HCT116 (cell line): ENCODE data around the gene STAMBP. TPM values are rescaled to one million over a fixed set of nuclear protein-coding genes. Genes with fewer than 3 reads are reported as not detected.

Source experiments
- ATAC-seq: fragments of 200-7000 bp; cut with Tn5 transposase; 2 replicates; pipeline ENCODE4 v1.9.1; 2020; ENCODE audit warnings: mild to moderate bottlenecking, moderate library complexity
- BruUV-seq: library from RNA; stranded (reverse); fragments of 400-500 nt; replicated peaks from 2 replicates; lab custom pipeline; 2021; lab: Mats Ljungman, UMichigan
- CTCF ChIA-PET: fragments of 300-600 bp; sonication (Branson Sonifier 250); formaldehyde crosslinking; loops from one replicate; lab custom pipeline; 2021; ENCODE audit warnings: antibody characterized with exemption; lab: Charles Lee
- POLR2A ChIA-PET: fragments of 300-600, 350-600 bp; sonication (Branson Sonifier 250); formaldehyde crosslinking; loops from one replicate; lab custom pipeline; 2021; ENCODE audit warnings: antibody characterized with exemption; lab: Charles Lee
- RAD21 ChIA-PET, 2 experiments: fragments of 300-600 bp; sonication (Branson Sonifier 250); formaldehyde crosslinking; loops; one replicate each; lab custom pipeline; 2023; ENCODE audit warnings: low total read pairs in 2 of 2; ENCODE audit not compliant: uncharacterized antibody in 2 of 2, unreplicated experiment in 2 of 2, low non-redundant PET in 1 of 2; lab: Charles Lee
- DNase-seq: peaks from one replicate; pipeline ENCODE4 v3.0.0-alpha.2; 2010; ENCODE audit warnings: low read depth, low spot score
- H2AFZ ChIP-seq: fragments of 200-600 bp; shearing (Covaris generic), sonication (generic); 2 replicates; pipeline ENCODE4 v1.6.1; 2017; ENCODE audit warnings: low read depth, mixed run types, mixed read lengths, antibody characterized with exemption, low read length; ENCODE audit not compliant: poor library complexity, severe bottlenecking
- H3K27ac ChIP-seq: 2 replicates; pipeline ENCODE4 v1.5.1; 2012; ENCODE audit warnings: low read depth, low read length
- H3K27me3 ChIP-seq: fragments of 200-600 bp; sonication (generic); 2 replicates; pipeline ENCODE4 v1.6.1; 2016; ENCODE audit warnings: mixed run types, low read length, mixed read lengths; ENCODE audit not compliant: insufficient read depth
- H3K36me3 ChIP-seq, 2 experiments: fragments of 200-500 bp in 1 of 2; fragments of 200-600 bp in 1 of 2; sonication (Bioruptor generic) in 1 of 2; sonication (generic) in 1 of 2; 2 replicates each; pipeline versions ENCODE4 v1.5.1 to v1.6.1; 2014 to 2016; ENCODE audit warnings: low read length in 2 of 2, inconsistent platforms in 1 of 2, mixed read lengths in 1 of 2, mixed run types in 1 of 2; ENCODE audit not compliant: insufficient read depth in 2 of 2, control insufficient read depth in 1 of 2
- H3K4me1 ChIP-seq, 2 experiments: fragments of 200-600 bp in 1 of 2; sonication (generic) in 1 of 2; 2 replicates each; pipeline versions ENCODE4 v1.5.1 to v1.6.1; 2012 to 2017; ENCODE audit warnings: low read length in 2 of 2, inconsistent platforms in 1 of 2, mild to moderate bottlenecking in 1 of 2, mixed read lengths in 1 of 2, mixed run types in 1 of 2, moderate library complexity in 1 of 2; ENCODE audit not compliant: insufficient read depth in 2 of 2, control insufficient read depth in 1 of 2
- H3K4me2 ChIP-seq: fragments of 200-600 bp; sonication (generic); 2 replicates; pipeline ENCODE4 v1.6.1; 2017; ENCODE audit warnings: mixed run types, low read length, mixed read lengths
- H3K4me3 ChIP-seq, 2 experiments: fragments of 200-600 bp in 1 of 2; sonication (generic) in 1 of 2; replicated peaks in 1 of 2; 2 replicates each; pipeline ENCODE4 v1.5.1; 2011 to 2016; ENCODE audit warnings: low read length in 2 of 2, control low read depth in 1 of 2, low read depth in 1 of 2, mild to moderate bottlenecking in 1 of 2, mixed read lengths in 1 of 2, mixed run types in 1 of 2
- H3K79me2 ChIP-seq: fragments of 200-600 bp; sonication (generic); 2 replicates; pipeline ENCODE4 v1.6.1; 2017; ENCODE audit warnings: mild to moderate bottlenecking, mixed run types, low read length, moderate library complexity, mixed read lengths; ENCODE audit not compliant: insufficient read depth
- H3K9ac ChIP-seq: fragments of 200-600 bp; sonication (generic); 2 replicates; pipeline ENCODE4 v1.6.1; 2016; ENCODE audit warnings: low read length, mixed read lengths
- H3K9me2 ChIP-seq: fragments of 200-600 bp; sonication (generic), shearing (Covaris generic); 2 replicates; pipeline ENCODE4 v1.6.1; 2017; ENCODE audit warnings: mixed run types, mild to moderate bottlenecking, moderate library complexity; ENCODE audit not compliant: insufficient read depth
- H3K9me3 ChIP-seq, 2 experiments: fragments of 200-500 bp in 1 of 2; fragments of 200-600 bp in 1 of 2; sonication (Bioruptor generic) in 1 of 2; sonication (generic) in 1 of 2; 2 replicates each; pipeline ENCODE4 v1.6.1; 2014 to 2017; ENCODE audit warnings: low read length in 2 of 2, mixed read lengths in 2 of 2, inconsistent platforms in 1 of 2, low read depth in 1 of 2, mild to moderate bottlenecking in 1 of 2, mixed run types in 1 of 2, moderate library complexity in 1 of 2; ENCODE audit not compliant: control insufficient read depth in 1 of 2, insufficient read depth in 1 of 2
- H4K20me1 ChIP-seq: fragments of 200-600 bp; sonication (generic), shearing (Covaris generic); 2 replicates; pipeline ENCODE4 v1.6.1; 2017; ENCODE audit warnings: mixed run types, mild to moderate bottlenecking, moderate library complexity; ENCODE audit not compliant: insufficient read depth
- CBX3 ChIP-seq: IDR thresholded peaks from 2 replicates; pipeline ENCODE4 v1.6.1; 2012; ENCODE audit warnings: low read depth
- CEBPB ChIP-seq: IDR thresholded peaks from 2 replicates; pipeline ENCODE4 v1.6.1; 2012; ENCODE audit warnings: low read depth
- CTCF ChIP-seq, 3 experiments: fragments of 200-600 bp in 1 of 3; sonication (generic) in 1 of 3; IDR thresholded peaks in 2 of 3; conservative IDR thresholded peaks in 1 of 3; 2 replicates each; pipeline ENCODE4 v1.5.1; 2012 to 2017; ENCODE audit warnings: low read depth in 2 of 3, low read length in 2 of 3, antibody characterized with exemption in 1 of 3, borderline replicate concordance in 1 of 3, control low read depth in 1 of 3, mild to moderate bottlenecking in 1 of 3, mixed read lengths in 1 of 3, mixed run types in 1 of 3, moderate library complexity in 1 of 3; ENCODE audit not compliant: insufficient read depth in 1 of 3
- EGR1 ChIP-seq: IDR thresholded peaks from 2 replicates; pipeline ENCODE4 v1.6.1; 2012; ENCODE audit warnings: low read depth
- JUND ChIP-seq: IDR thresholded peaks from 2 replicates; pipeline ENCODE4 v1.6.1; 2012
- SRF ChIP-seq: IDR thresholded peaks from 2 replicates; pipeline ENCODE4 v1.6.1; 2012; ENCODE audit warnings: low read depth
- ZFX ChIP-seq: fragments of 450-650 bp; IDR thresholded peaks from 2 replicates; pipeline ENCODE4 v1.6.1; 2017
- intact Hi-C: fragments of 100-400 bp; cut with micrococcal nuclease; formaldehyde crosslinking; loops from 2 replicates; pipeline ENCODE4 v1.10.0; 2022
- total RNA-seq: library from RNA; stranded (reverse); gene quantifications from one replicate; pipeline ENCODE4 v1.2.1, GENCODE V29; 2021; ENCODE audit not compliant: unreplicated experiment

Gene STAMBP
- total RNA-seq, 1 experiment from 2014 or later, result 45.2 TPM

GRCh38 chr2:73891276-73891901, 62.6 kb downstream of the STAMBP start:
- ChIA-PET POLR2A (no interaction called here), CTCF (no interaction called here), RAD21 (no interaction called here)
- Histone ChIP-seq H3K9ac (no peak overlapping the region), H3K9me3 (no peaks in the 10 kb centered on the region), H3K4me2 (no peak overlapping the region), H4K20me1 (no peaks in the 10 kb centered on the region), H3K27me3 (no peaks in the 10 kb centered on the region), H3K9me2 (no peaks in the 10 kb centered on the region), H3K79me2 (no peaks in the 10 kb centered on the region), H3K4me3 (no peak overlapping the region), H3K4me1 (peaks cover 0 to 9% of the 10 kb centered on the region in 2 experiments; a peak in 1 of 4 replicates), H2AFZ (no peak overlapping the region), H3K36me3 (no peaks in the 10 kb centered on the region), H3K27ac (no peak overlapping the region)
- intact Hi-C loops, result no loop called here
- TF ChIP-seq SRF (no peak), EGR1 (no peak)
- ATAC-seq (no peak), DNase-seq (no peak)
- no TSS peak for BruUV-seq

- no peak within 1 kb of the TSS for H2AFZ ChIP-seq
- DNase-seq, result no peak
- intact Hi-C loops, result no loop called here
- BruUV-seq, result no TSS peak
- H3K4me2 ChIP-seq, result no peak within 1 kb of the TSS
- RAD21 ChIA-PET, result no interaction called here
- TF ChIP-seq CTCF (IDR thresholded peaks at IDR 0.05 in 2 of 3, conservative IDR thresholded peaks at IDR 0.05 in 1 of 3; ENCODE audit: borderline replicate concordance in 1 of 3, insufficient read depth in 1 of 3, low read depth in 2 of 3, low read length in 2 of 3), result no peak
- no peak for TF ChIP-seq JUND
- TF ChIP-seq CEBPB, result no peak
- no peak for TF ChIP-seq ZFX
- no peak for TF ChIP-seq CBX3
- no peaks in the 10 kb centered on the region for H4K20me1 ChIP-seq
- no peaks in the 10 kb centered on the region for H3K9me3 ChIP-seq
- H3K4me1 ChIP-seq, result peaks cover 0 to 9% of the 10 kb centered on the region in 2 experiments; a peak in 1 of 4 replicates
- H3K4me3 ChIP-seq, result no peak within 1 kb of the TSS
- no peak for ATAC-seq
- CTCF ChIA-PET, result no interaction called here
- H3K9me2 ChIP-seq, result no peaks in the 10 kb centered on the region
- no peaks in the 10 kb centered on the region for H3K36me3 ChIP-seq
- H3K27me3 ChIP-seq, result no peaks in the 10 kb centered on the region
- H3K27ac ChIP-seq, result no peak within 1 kb of the TSS
- no peaks in the 10 kb centered on the region for H3K79me2 ChIP-seq
- POLR2A ChIA-PET, result no interaction called here
- no peak within 1 kb of the TSS for H3K9ac ChIP-seq
Measured at GRCh38 chr2:73892631-73893329, 64.0 kb downstream of the STAMBP start, which contains the start of gene ACTG2. TSS of gene ACTG2 (plus strand) at chr2:73893008. CDS start at chr2:73901312, 8,304 bp downstream.
